CD4-positive, alpha-beta memory T cell (primary cell): Measurements from ENCODE around the gene LPAR5. TPM values are rescaled to one million over a fixed set of nuclear protein-coding genes. Genes with fewer than 3 reads are reported as not detected.

Experiments
- CTCF ChIA-PET: fragments of 350-600 bp; sonication (Branson Sonifier 250); formaldehyde crosslinking; loops from one replicate; lab custom pipeline; 2021; ENCODE audit warnings: inconsistent platforms; ENCODE audit not compliant: partially characterized antibody; lab: Charles Lee
- POLR2A ChIA-PET: fragments of 350-600 bp; sonication (Branson Sonifier 250); formaldehyde crosslinking; loops from one replicate; lab custom pipeline; 2021; ENCODE audit not compliant: partially characterized antibody; lab: Charles Lee
- DNase-seq, 5 donors: peaks; one replicate each; pipeline versions ENCODE4 v3.0.0 to v3.0.0-alpha.2; 2020 to 2022; ENCODE audit warnings: mixed read lengths in 1 of 5
- H3K27ac ChIP-seq: one replicate; pipeline ENCODE4 v1.7.0; 2013; ENCODE audit warnings: low read depth, low read length
- H3K27me3 ChIP-seq: 2 replicates; pipeline ENCODE4 v1.7.0; 2013; ENCODE audit warnings: mild to moderate bottlenecking, low read length, moderate library complexity; ENCODE audit not compliant: insufficient read depth
- H3K36me3 ChIP-seq: 2 replicates; pipeline ENCODE4 v1.7.0; 2013; ENCODE audit warnings: mild to moderate bottlenecking, low read length, moderate library complexity; ENCODE audit not compliant: insufficient read depth
- H3K4me1 ChIP-seq: 2 replicates; pipeline ENCODE4 v1.7.0; 2013; ENCODE audit warnings: mild to moderate bottlenecking, low read length, moderate library complexity; ENCODE audit not compliant: insufficient read depth
- H3K4me3 ChIP-seq, 2 donors: one replicate each; pipeline ENCODE4 v1.7.0; 2013; ENCODE audit warnings: low read length in 2 of 2, mild to moderate bottlenecking in 1 of 2
- H3K9me3 ChIP-seq, 2 donors: one replicate each; pipeline ENCODE4 v1.7.0; 2013; ENCODE audit warnings: low read length in 2 of 2, control low read depth in 1 of 2; ENCODE audit not compliant: control insufficient read depth in 1 of 2
- H3K27ac Mint-ChIP-seq, 7 donors: one replicate each; pipeline ENCODE4 v1.8.0; 2020 to 2021; ENCODE audit warnings: mixed read lengths in 7 of 7, mild to moderate bottlenecking in 6 of 7, inconsistent platforms in 3 of 7, moderate library complexity in 3 of 7
- H3K27me3 Mint-ChIP-seq, 2 donors: one replicate each; pipeline ENCODE4 v1.8.0; 2020 to 2021; ENCODE audit warnings: mixed read lengths in 2 of 2
- H3K36me3 Mint-ChIP-seq, 2 donors: one replicate each; pipeline ENCODE4 v1.8.0; 2020 to 2021; ENCODE audit warnings: mixed read lengths in 2 of 2, inconsistent platforms in 1 of 2, mild to moderate bottlenecking in 1 of 2
- H3K4me1 Mint-ChIP-seq, 4 donors: one replicate each; pipeline ENCODE4 v1.8.0; 2020 to 2021; ENCODE audit warnings: mixed read lengths in 4 of 4, mild to moderate bottlenecking in 1 of 4
- H3K4me3 Mint-ChIP-seq, 8 donors: one replicate each; pipeline ENCODE4 v1.8.0; 2020 to 2021; ENCODE audit warnings: mixed read lengths in 8 of 8, mild to moderate bottlenecking in 7 of 8, moderate library complexity in 6 of 8, inconsistent platforms in 3 of 8
- H3K9me3 Mint-ChIP-seq, 8 donors: one replicate each; pipeline ENCODE4 v1.8.0; 2020 to 2021; ENCODE audit warnings: mixed read lengths in 8 of 8, mild to moderate bottlenecking in 5 of 8, inconsistent platforms in 3 of 8, moderate library complexity in 1 of 8
- intact Hi-C: fragments of 100-400 bp; cut with micrococcal nuclease; formaldehyde crosslinking; loops from one replicate; pipeline ENCODE4 v1.15.1; 2023
- polyA plus RNA-seq, 2 donors: library from polyadenylated mRNA; unstranded; fragments of 300-500 nt; fragmentation: Illumina TruSeq; gene quantifications; one replicate each; pipeline ENCODE4 v1.2.3, GENCODE V29; 2021
- total RNA-seq, 2 experiments: library from RNA; stranded (reverse); gene quantifications; one replicate each; pipeline ENCODE4 v1.2.3, GENCODE V29; 2021

Gene LPAR5
- total RNA-seq: 10 to 100 TPM; 10.2 to 11.1 TPM
- polyA plus RNA-seq: 10 to 100 TPM in 1 of 2 donors, 1 to 10 TPM in 1; 5.4 to 11.9 TPM

- peak within 1 kb of the TSS; percentile 71 to 85 (median 79) for H3K4me3 Mint-ChIP-seq
- peaks cover 0 to 2% (median 0%) of the 10 kb centered on the region in 8 donors for H3K9me3 Mint-ChIP-seq
- no peaks in the 10 kb centered on the region for H3K36me3 Mint-ChIP-seq
- intact Hi-C loops: no loop called here
- H3K4me1 Mint-ChIP-seq: peaks cover 26 to 52% (median 39%) of the 10 kb centered on the region in 4 donors
- Histone ChIP-seq H3K9me3 (no peaks in the 10 kb centered on the region), H3K4me3 (no peak within 1 kb of the TSS), H3K27me3 (no peaks in the 10 kb centered on the region), H3K27ac (peak within 1 kb of the TSS; percentile 28), H3K4me1 (peaks cover 36% of the 10 kb centered on the region), H3K36me3 (no peaks in the 10 kb centered on the region)
- CTCF ChIA-PET: interaction anchor here (0.6 to 7.1 kb wide), 2 partner anchors 8 to 16 kb away, joined by 3 to 40 read pairs; no protein-coding TSS in a partner anchor
- POLR2A ChIA-PET: interaction anchor here (0.9 to 2.1 kb wide), 8 partner anchors 8 to 215 kb away, joined by 3 to 10 read pairs (median 4); partner anchors contain the start of genes CDCA3, USP5 and ZNF384
- peak in 2 of 5 donors; percentile 34 to 44 for DNase-seq
- H3K27me3 Mint-ChIP-seq: no peaks in the 10 kb centered on the region
- peak within 1 kb of the TSS; percentile 68 to 91 (median 84) for H3K27ac Mint-ChIP-seq
Observed at GRCh38 chr12:6635856-6636531, at the start of gene LPAR5. Gene LPAR5, minus strand, starts transcription at chr12:6635959. Its CDS starts 14,711 bp downstream, at chr12:6621248.

DNA sequence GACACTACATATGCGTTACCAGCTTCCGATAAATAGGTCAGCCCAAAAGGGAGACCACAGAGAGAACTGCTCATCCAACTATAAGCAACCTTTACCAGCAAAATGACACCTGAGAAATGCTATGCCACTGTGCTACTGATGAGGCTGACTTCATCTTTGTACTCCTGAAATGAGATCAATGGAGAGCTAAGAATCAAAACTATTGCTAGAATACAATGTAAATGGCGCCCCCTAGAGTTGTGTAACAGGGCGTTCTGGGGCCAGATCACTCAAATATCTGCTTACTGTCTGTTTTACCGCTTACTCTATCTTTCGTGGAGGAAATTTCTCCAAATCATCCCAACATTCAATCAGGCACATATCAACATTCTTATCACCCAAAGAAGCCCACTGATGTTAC, 48.9 kb upstream of the LPAR5 start:
- POLR2A ChIA-PET: interaction anchor here (0.9 kb wide), 1 partner anchor 81 kb away, joined by 3 read pairs; no protein-coding TSS in a partner anchor
- Mint-ChIP-seq H3K9me3 (no peaks in the 10 kb centered on the region), H3K4me3 (peak overlapping the region in 2 of 8 donors; percentile 33 to 53), H3K4me1 (peaks cover 43 to 64% (median 54%) of the 10 kb centered on the region in 4 donors), H3K27me3 (no peaks in the 10 kb centered on the region), H3K27ac (peak overlapping the region in 6 of 7 donors; percentile 25 to 94 (median 76)), H3K36me3 (peaks cover 11 to 54% of the 10 kb centered on the region in 2 donors)
- intact Hi-C loops: loop anchor here (5.0 to 10.0 kb wide), 2 partner anchors 143 to 260 kb away; partner anchors contain the start of gene P3H3
- Histone ChIP-seq H3K36me3 (peaks cover 5% of the 10 kb centered on the region), H3K27me3 (no peaks in the 10 kb centered on the region), H3K9me3 (no peaks in the 10 kb centered on the region), H3K4me1 (peaks cover 44% of the 10 kb centered on the region), H3K4me3 (no peak overlapping the region), H3K27ac (no peak overlapping the region)
- CTCF ChIA-PET: interaction anchor here (0.7 to 2.1 kb wide), 16 partner anchors 8 to 127 kb away, joined by 3 to 7 read pairs (median 4); partner anchors contain the start of gene CD4
- peak in 4 of 5 donors; percentile 43 to 56 (median 53) for DNase-seq

DNA sequence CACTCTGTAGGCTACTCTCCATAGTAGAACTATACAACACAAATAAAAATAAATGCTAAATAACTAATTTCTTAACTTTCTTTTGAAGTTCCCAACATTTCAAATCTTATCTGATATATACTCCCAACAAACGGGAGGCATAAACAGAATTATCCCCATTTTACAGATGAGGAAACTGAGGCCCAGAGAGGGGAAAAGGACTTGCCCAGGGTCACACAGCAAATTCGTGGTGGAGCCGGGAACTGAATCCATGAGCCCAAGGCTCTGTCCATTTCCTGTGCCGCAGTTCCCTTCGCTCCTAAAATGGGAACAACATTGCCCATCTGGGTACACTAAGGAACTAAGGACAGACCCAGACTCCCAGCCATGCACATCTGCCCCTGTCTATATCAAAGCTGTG, 41.2 kb upstream of the LPAR5 start:
- H3K4me1 Mint-ChIP-seq: peaks cover 0 to 6% (median 4%) of the 10 kb centered on the region in 4 donors
- no peak overlapping the region for H3K27ac ChIP-seq
- H3K27ac Mint-ChIP-seq: no peak overlapping the region
- no peak overlapping the region for H3K4me3 ChIP-seq
- no peaks in the 10 kb centered on the region for H3K27me3 Mint-ChIP-seq
- no peaks in the 10 kb centered on the region for H3K4me1 ChIP-seq
- H3K36me3 Mint-ChIP-seq: peaks cover 61 to 86% of the 10 kb centered on the region in 2 donors
- no peaks in the 10 kb centered on the region for H3K9me3 ChIP-seq
- intact Hi-C loops: no loop called here
- ChIA-PET CTCF (no interaction called here), POLR2A (interaction anchor here (0.6 to 1.0 kb wide), 2 partner anchors 13 to 104 kb away, joined by 3 to 4 read pairs; no protein-coding TSS in a partner anchor)
- DNase-seq: no peak
- H3K36me3 ChIP-seq: peaks cover 75% of the 10 kb centered on the region
- H3K27me3 ChIP-seq: no peaks in the 10 kb centered on the region
- no peak overlapping the region for H3K4me3 Mint-ChIP-seq
- no peaks in the 10 kb centered on the region for H3K9me3 Mint-ChIP-seq

- Histone ChIP-seq H3K4me1 (no peaks in the 10 kb centered on the region), H3K9me3 (no peaks in the 10 kb centered on the region), H3K4me3 (no peak overlapping the region), H3K36me3 (peaks cover 84% of the 10 kb centered on the region), H3K27me3 (no peaks in the 10 kb centered on the region), H3K27ac (no peak overlapping the region)
- intact Hi-C loops: no loop called here
- Mint-ChIP-seq H3K4me1 (peaks cover 0 to 4% (median 0%) of the 10 kb centered on the region in 4 donors), H3K36me3 (peaks cover 71 to 93% of the 10 kb centered on the region in 2 donors), H3K27ac (no peak overlapping the region), H3K27me3 (no peaks in the 10 kb centered on the region), H3K4me3 (no peak overlapping the region), H3K9me3 (no peaks in the 10 kb centered on the region)
- ChIA-PET POLR2A (interaction anchor here (1.2 kb wide), 1 partner anchor 17 kb away, joined by 4 read pairs; the partner anchor contains the start of gene ZNF384), CTCF (interaction anchor here (1.5 kb wide), 1 partner anchor 12 kb away, joined by 5 read pairs; no protein-coding TSS in a partner anchor)
- no peak for DNase-seq
Observed at GRCh38 chr12:6672143-6672542, 36.4 kb upstream of the LPAR5 start.

GRCh38 chr12:6667559-6668210, 31.9 kb upstream of the LPAR5 start:
- no peaks in the 10 kb centered on the region for H3K9me3 Mint-ChIP-seq
- Histone ChIP-seq H3K4me3 (no peak overlapping the region), H3K27me3 (no peaks in the 10 kb centered on the region), H3K36me3 (peaks cover 55% of the 10 kb centered on the region), H3K27ac (no peak overlapping the region), H3K9me3 (no peaks in the 10 kb centered on the region), H3K4me1 (peaks cover 9% of the 10 kb centered on the region)
- DNase-seq: no peak
- intact Hi-C loops: no loop called here
- POLR2A ChIA-PET: interaction anchor here (0.9 kb wide), 1 partner anchor 21 kb away, joined by 3 read pairs; the partner anchor contains the start of gene ZNF384
- peak overlapping the region in 2 of 7 donors; percentile 10 to 19 for H3K27ac Mint-ChIP-seq
- CTCF ChIA-PET: interaction anchor here (1.5 kb wide), 1 partner anchor 56 kb away, joined by 4 read pairs; the partner anchor contains the start of gene COPS7A
- H3K36me3 Mint-ChIP-seq: peaks cover 42 to 67% of the 10 kb centered on the region in 2 donors
- no peak overlapping the region for H3K4me3 Mint-ChIP-seq
- H3K4me1 Mint-ChIP-seq: peaks cover 7 to 20% (median 11%) of the 10 kb centered on the region in 4 donors
- H3K27me3 Mint-ChIP-seq: no peaks in the 10 kb centered on the region

- no peak for DNase-seq
- no peak overlapping the region for H3K27ac ChIP-seq
- H3K4me1 ChIP-seq: peaks cover 21% of the 10 kb centered on the region
- Mint-ChIP-seq H3K27me3 (no peaks in the 10 kb centered on the region), H3K4me1 (peaks cover 14 to 33% (median 20%) of the 10 kb centered on the region in 4 donors), H3K9me3 (no peaks in the 10 kb centered on the region), H3K4me3 (no peak overlapping the region), H3K27ac (peak overlapping the region in 3 of 7 donors; percentile 10 to 89 (median 63)), H3K36me3 (peaks cover 30 to 55% of the 10 kb centered on the region in 2 donors)
- no peaks in the 10 kb centered on the region for H3K9me3 ChIP-seq
- CTCF ChIA-PET: interaction anchor here (1.5 to 3.0 kb wide), 2 partner anchors 23 to 58 kb away, joined by 4 to 17 read pairs; partner anchors contain the start of genes COPS7A and ZNF384
- intact Hi-C loops: no loop called here
- H3K27me3 ChIP-seq: no peaks in the 10 kb centered on the region
- POLR2A ChIA-PET: interaction anchor here (3.7 to 6.2 kb wide), 2 partner anchors 23 to 58 kb away, joined by 27 to 83 read pairs; partner anchors contain the start of genes COPS7A and ZNF384
- peaks cover 40% of the 10 kb centered on the region for H3K36me3 ChIP-seq
- H3K4me3 ChIP-seq: no peak overlapping the region
Observed at GRCh38 chr12:6666211-6666610, 30.5 kb upstream of the LPAR5 start.
